Transverse colon (tissue), 4 donors: ENCODE data around the gene ZNF385D. TPM values are rescaled to one million over a fixed set of nuclear protein-coding genes. Genes with fewer than 3 reads are reported as not detected.

Source experiments
- DNase-seq: peaks from one replicate; pipeline ENCODE4 v3.0.0-alpha.2; 2019
- H3K27ac ChIP-seq, 4 donors: fragments of 200-600 bp; sonication (generic); 2 replicates each; pipeline ENCODE4 v1.5.1; 2016 to 2018; ENCODE audit warnings: inconsistent platforms in 4 of 4
- H3K27me3 ChIP-seq: fragments of 200-600 bp; sonication (generic); 2 replicates; pipeline ENCODE4 v1.5.1; 2017; ENCODE audit warnings: inconsistent platforms
- H3K36me3 ChIP-seq, 4 donors: fragments of 200-600 bp; sonication (generic); 2 replicates each; pipeline ENCODE4 v1.5.1; 2017 to 2019; ENCODE audit warnings: inconsistent platforms in 4 of 4
- H3K4me1 ChIP-seq, 4 donors: fragments of 200-600 bp; sonication (generic); 2 replicates each; pipeline ENCODE4 v1.5.1; 2017 to 2020; ENCODE audit warnings: inconsistent platforms in 4 of 4
- H3K4me3 ChIP-seq, 4 donors: fragments of 200-600 bp; sonication (generic); 1 replicate in 1 of 4; 2 replicates in 3 of 4; pipeline versions ENCODE4 v1.5.1 to v1.6.1; 2017 to 2019; ENCODE audit warnings: inconsistent platforms in 4 of 4
- H3K9me3 ChIP-seq, 2 donors: fragments of 200-600 bp; sonication (generic); 2 replicates each; pipeline ENCODE4 v1.5.1; 2017 to 2019; ENCODE audit warnings: inconsistent platforms in 2 of 2
- EP300 ChIP-seq: sonication (generic); formaldehyde crosslinking; IDR thresholded peaks from one replicate; pipeline ENCODE4 v1.6.1; 2017; ENCODE audit warnings: antibody characterized with exemption, low read depth
- POLR2A ChIP-seq: fragments of 450-650 bp; IDR thresholded peaks from one replicate; pipeline ENCODE4 v1.6.1; 2016; ENCODE audit warnings: antibody characterized with exemption, mild to moderate bottlenecking, moderate library complexity
- POLR2AphosphoS5 ChIP-seq, 3 donors: sonication (generic); formaldehyde crosslinking; IDR thresholded peaks; one replicate each; pipeline ENCODE4 v1.6.1; 2016; ENCODE audit warnings: antibody characterized with exemption in 3 of 3
- WGBS, 2 donors: methylation state at CpG; one replicate each; pipeline ENCODE4 v1.1.5; 2018; ENCODE audit warnings: low coverage in 1 of 2; 5-methylcytosine and 5-hydroxymethylcytosine counted together
- in situ Hi-C, 4 donors: fragments of 200-750 bp; cut with MboI; loops; one replicate each; pipeline versions ENCODE4 v1.15.0 to v1.15.1; 2017; ENCODE audit warnings: low sequenced_read_pairs in 3 of 4, low pct_ligation_motif_present in 1 of 4, low pct_unique_long_range_greater_than_20kb in 1 of 4
- intact Hi-C: fragments of 100-400 bp; cut with DNase I; formaldehyde crosslinking; loops from one replicate; pipeline ENCODE4 v1.15.1; 2023; ENCODE audit warnings: low total_unique reads
- total RNA-seq, 4 donors: library from RNA; depleted of rRNA; stranded (reverse); fragments of >200 nt; gene quantifications; one replicate each; pipeline ENCODE4 v1.1.0, GENCODE V29; 2016
- TF ChIP-seq, protein P1 (sequence below), 5 experiments: fragments of 200-600 bp in 3 of 5; fragments of 450-650 bp in 2 of 5; sonication (generic) in 3 of 5; IDR thresholded peaks; 1 replicate in 2 of 5; 2 replicates in 3 of 5; pipeline ENCODE4 v1.5.1; 2016 to 2017; ENCODE audit warnings: antibody characterized with exemption in 5 of 5, inconsistent platforms in 3 of 5, mild to moderate bottlenecking in 2 of 5, moderate library complexity in 1 of 5

ZNF385D gene
- total RNA-seq, 4 donors from 2014 or later = 0.40 to 0.75 (median 0.52) TPM

DNA sequence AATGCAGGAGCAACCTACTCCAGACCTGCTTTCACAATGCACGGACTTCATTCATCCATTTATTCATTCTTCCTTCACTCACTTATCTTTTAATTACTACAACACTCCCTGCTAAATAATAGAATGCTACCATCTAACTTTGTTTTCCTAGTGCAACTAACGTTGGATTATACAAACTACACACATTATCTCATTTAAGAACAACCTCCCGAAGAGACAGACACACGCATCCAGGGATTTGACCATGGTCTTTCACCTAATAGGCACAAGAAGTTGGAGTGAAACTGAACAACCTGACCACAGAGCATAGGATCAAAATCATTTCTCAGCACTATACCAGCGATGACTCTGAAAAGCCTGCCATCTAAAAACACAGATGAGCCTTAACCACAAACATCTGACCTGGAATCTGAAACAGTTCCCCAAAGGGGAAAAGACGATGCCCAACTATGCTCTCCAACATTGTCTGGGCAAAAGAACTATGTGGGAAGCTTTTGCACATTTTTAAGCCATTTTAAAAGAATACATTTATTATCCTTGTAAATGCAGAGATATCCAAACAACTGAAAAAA, 21.0 kb downstream of the ZNF385D start:
- no peaks in the 10 kb centered on the region for H3K27me3 ChIP-seq
- in situ Hi-C loops (no loop called here), intact Hi-C loops (no loop called here)
- H3K9me3 ChIP-seq = no peaks in the 10 kb centered on the region
- 68 to 73% methylated on average over 6 of the region's 6 CpGs for WGBS, 2 donors
- no peak for DNase-seq
- no peaks in the 10 kb centered on the region for H3K36me3 ChIP-seq
- H3K27ac ChIP-seq = no peak overlapping the region
- TF ChIP-seq POLR2A = no peak
- TF ChIP-seq EP300 = no peak
- no peak for TF ChIP-seq POLR2AphosphoS5 (IDR thresholded peaks at IDR 0.05)
- TF ChIP-seq, protein P1, sequence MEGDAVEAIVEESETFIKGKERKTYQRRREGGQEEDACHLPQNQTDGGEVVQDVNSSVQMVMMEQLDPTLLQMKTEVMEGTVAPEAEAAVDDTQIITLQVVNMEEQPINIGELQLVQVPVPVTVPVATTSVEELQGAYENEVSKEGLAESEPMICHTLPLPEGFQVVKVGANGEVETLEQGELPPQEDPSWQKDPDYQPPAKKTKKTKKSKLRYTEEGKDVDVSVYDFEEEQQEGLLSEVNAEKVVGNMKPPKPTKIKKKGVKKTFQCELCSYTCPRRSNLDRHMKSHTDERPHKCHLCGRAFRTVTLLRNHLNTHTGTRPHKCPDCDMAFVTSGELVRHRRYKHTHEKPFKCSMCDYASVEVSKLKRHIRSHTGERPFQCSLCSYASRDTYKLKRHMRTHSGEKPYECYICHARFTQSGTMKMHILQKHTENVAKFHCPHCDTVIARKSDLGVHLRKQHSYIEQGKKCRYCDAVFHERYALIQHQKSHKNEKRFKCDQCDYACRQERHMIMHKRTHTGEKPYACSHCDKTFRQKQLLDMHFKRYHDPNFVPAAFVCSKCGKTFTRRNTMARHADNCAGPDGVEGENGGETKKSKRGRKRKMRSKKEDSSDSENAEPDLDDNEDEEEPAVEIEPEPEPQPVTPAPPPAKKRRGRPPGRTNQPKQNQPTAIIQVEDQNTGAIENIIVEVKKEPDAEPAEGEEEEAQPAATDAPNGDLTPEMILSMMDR (IDR thresholded peaks at IDR 0.05) = no peak
- H3K4me3 ChIP-seq = no peak overlapping the region
- H3K4me1 ChIP-seq = no peaks in the 10 kb centered on the region

DNA sequence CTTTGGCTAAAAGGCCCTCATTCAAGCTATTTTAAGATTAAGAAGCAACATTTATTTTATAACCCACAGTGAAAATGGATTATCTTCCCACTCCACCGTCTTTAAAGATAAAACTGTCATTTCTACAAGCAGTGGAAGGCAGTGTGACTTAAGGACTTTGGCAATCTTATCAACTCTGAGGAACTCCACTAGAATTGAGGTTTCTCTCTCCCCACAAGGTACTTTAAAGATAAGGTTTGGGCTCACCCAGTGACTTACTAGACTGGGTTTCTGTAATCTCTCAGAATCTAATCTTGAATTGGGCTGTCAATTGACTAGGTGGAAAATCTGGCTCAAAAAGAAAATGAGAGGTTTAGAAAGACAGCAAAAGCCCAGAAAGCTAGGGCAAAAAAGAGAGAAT, 21.7 kb downstream of the ZNF385D start:
- Histone ChIP-seq H3K9me3 (no peaks in the 10 kb centered on the region), H3K27me3 (no peaks in the 10 kb centered on the region), H3K27ac (no peak overlapping the region), H3K4me3 (no peak overlapping the region), H3K36me3 (no peaks in the 10 kb centered on the region), H3K4me1 (no peaks in the 10 kb centered on the region)
- 33 to 38% methylated on average over 1 of the region's 1 CpG for WGBS, 2 donors
- no peak for TF ChIP-seq EP300
- no peak for TF ChIP-seq POLR2A
- TF ChIP-seq POLR2AphosphoS5 (IDR thresholded peaks at IDR 0.05) = no peak
- TF ChIP-seq, protein P1 (IDR thresholded peaks at IDR 0.05) = no peak
- no peak for DNase-seq
- intact Hi-C loops (no loop called here), in situ Hi-C loops (no loop called here)

DNA sequence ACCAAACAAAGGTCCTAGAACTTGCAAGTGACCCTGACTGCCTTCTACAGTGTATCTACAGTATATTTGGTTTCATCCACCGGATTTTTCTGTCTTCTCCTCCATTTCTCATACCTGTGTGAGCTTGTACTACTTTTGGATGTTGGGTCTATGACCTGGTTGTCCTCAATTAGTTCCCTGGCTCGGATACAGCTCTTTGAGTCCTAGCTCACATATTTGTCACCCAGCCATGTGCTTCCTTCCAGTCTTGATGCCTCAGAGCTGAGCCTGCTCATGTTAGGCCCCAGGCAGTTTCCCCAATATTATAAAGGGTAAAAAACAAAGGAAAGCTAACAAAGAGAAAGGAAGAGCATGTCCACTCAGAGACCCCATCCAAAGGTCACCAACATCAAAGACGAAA, 28.2 kb downstream of the ZNF385D start:
- 50 to 75% methylated on average over 2 to 3 of the region's 3 CpGs for WGBS, 2 donors
- no peak for DNase-seq
- H3K27me3 ChIP-seq = no peaks in the 10 kb centered on the region
- TF ChIP-seq EP300 = no peak
- no peak for TF ChIP-seq POLR2A
- TF ChIP-seq, protein P1 (IDR thresholded peaks at IDR 0.05) = no peak
- TF ChIP-seq POLR2AphosphoS5 (IDR thresholded peaks at IDR 0.05) = no peak
- H3K9me3 ChIP-seq = peaks cover 0 to 5% of the 10 kb centered on the region in 2 donors
- no peak overlapping the region for H3K4me3 ChIP-seq
- H3K27ac ChIP-seq = no peak overlapping the region
- intact Hi-C loops = loop anchor here (2.0 kb wide), 1 partner anchor 26 kb away; no protein-coding TSS in a partner anchor
- in situ Hi-C loops = no loop called here
- no peaks in the 10 kb centered on the region for H3K36me3 ChIP-seq
- no peaks in the 10 kb centered on the region for H3K4me1 ChIP-seq

DNA sequence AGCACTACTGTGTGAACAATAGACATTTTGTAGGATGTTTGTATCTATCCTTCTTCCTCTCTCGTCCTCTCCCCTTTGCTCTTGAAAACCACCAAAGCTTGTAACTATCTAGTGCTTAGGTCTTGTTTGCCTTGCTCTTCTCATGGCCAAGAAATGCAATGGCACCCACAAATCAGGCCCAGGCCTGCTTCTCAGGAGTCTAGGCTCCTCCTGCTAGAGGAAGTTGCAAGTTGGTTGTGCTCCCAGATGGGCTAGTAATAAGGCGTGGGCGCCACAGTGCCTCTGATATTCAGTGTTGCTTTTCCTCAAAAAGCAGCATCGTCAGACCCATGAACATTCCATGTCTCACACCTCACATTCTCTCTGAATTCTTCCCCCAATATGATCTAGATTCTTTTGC, 28.7 kb downstream of the ZNF385D start:
- H3K9me3 ChIP-seq = peaks cover 0 to 5% of the 10 kb centered on the region in 2 donors
- H3K27ac ChIP-seq = no peak overlapping the region
- WGBS, 2 donors = 89 to 93% methylated on average over 3 to 4 of the region's 4 CpGs
- no peak for DNase-seq
- TF ChIP-seq, protein P1 (IDR thresholded peaks at IDR 0.05) = no peak
- TF ChIP-seq EP300 (no peak), POLR2AphosphoS5 (IDR thresholded peaks at IDR 0.05) (no peak), POLR2A (no peak)
- no peak overlapping the region for H3K4me3 ChIP-seq
- no peaks in the 10 kb centered on the region for H3K36me3 ChIP-seq
- in situ Hi-C loops = no loop called here
- intact Hi-C loops = loop anchor here (2.0 kb wide), 1 partner anchor 26 kb away; no protein-coding TSS in a partner anchor
- H3K27me3 ChIP-seq = no peaks in the 10 kb centered on the region
- no peaks in the 10 kb centered on the region for H3K4me1 ChIP-seq
